Myocyte (in vitro differentiated cells): ENCODE results near the gene MEGF8. TPM values are rescaled to one million over a fixed set of nuclear protein-coding genes. Genes with fewer than 3 reads are reported as not detected.
"Not testable (repeated sequence)": the region's sequence is repeated elsewhere in the genome, so short reads cannot be mapped to it uniquely, and the experiment has no call there.

ENCODE experiments used
- DNase-seq: peaks from one replicate; pipeline ENCODE4 v3.0.0-alpha.2; 2012; ENCODE audit warnings: low read depth
- total RNA-seq: library from RNA; depleted of rRNA; stranded (reverse); fragments of >200 nt; gene quantifications from 2 replicates; pipeline ENCODE4 v1.2.3, GENCODE V29; 2014

The MEGF8 gene
- total RNA-seq, 1 donor from 2014 or later, result 24.6 TPM

- DNase-seq, result not testable (repeated sequence)
These were observed 5.9 kb downstream of the MEGF8 start for GRCh38 chr19:42331333-42331732.

- no peak for DNase-seq
These were observed 6.6 kb downstream of the MEGF8 start for GRCh38 chr19:42332059-42332458.

- no peak for DNase-seq
These were observed 7.6 kb downstream of the MEGF8 start for GRCh38 chr19:42333018-42333417.

GRCh38 chr19:42333975-42334696 lies 8.7 kb downstream of the MEGF8 start:
- no peak for DNase-seq

- DNase-seq, result no peak
These were observed 9.4 kb downstream of the MEGF8 start for GRCh38 chr19:42334697-42335373.

GRCh38 chr19:42335374-42335936 lies 10.0 kb downstream of the MEGF8 start:
- DNase-seq, result no peak

- no peak for DNase-seq
These were observed 10.5 kb downstream of the MEGF8 start for GRCh38 chr19:42335971-42336370.

GRCh38 chr19:42339126-42339860 lies 13.9 kb downstream of the MEGF8 start:
- not testable (repeated sequence) for DNase-seq

GRCh38 chr19:42339922-42340321 lies 14.5 kb downstream of the MEGF8 start:
- DNase-seq, result not testable (repeated sequence)

GRCh38 chr19:42343344-42344110 lies 18.1 kb downstream of the MEGF8 start:
- DNase-seq, result no peak

GRCh38 chr19:42344336-42344893 lies 19.0 kb downstream of the MEGF8 start:
- DNase-seq, result no peak

- no peak for DNase-seq
These were observed 19.9 kb downstream of the MEGF8 start for GRCh38 chr19:42345191-42345812.

GRCh38 chr19:42348211-42348610 lies 22.8 kb downstream of the MEGF8 start:
- no peak for DNase-seq

- DNase-seq, result no peak
These were observed 24.1 kb downstream of the MEGF8 start for GRCh38 chr19:42349378-42350107.

GRCh38 chr19:42350417-42350816 lies 25.0 kb downstream of the MEGF8 start:
- no peak for DNase-seq

- DNase-seq, result no peak
These were observed 25.8 kb downstream of the MEGF8 start for GRCh38 chr19:42351079-42351735.

- DNase-seq, result no peak
These were observed 27.1 kb downstream of the MEGF8 start for GRCh38 chr19:42352301-42353259.
